ENCODE data around the gene FHOD3. TPM values are rescaled to one million over a fixed set of nuclear protein-coding genes. Genes with fewer than 3 reads are reported as not detected.

The FHOD3 gene
- total and polyA plus RNA-seq, 2 of the 8 experiments (the other 6 are each of a cell fraction or from before 2014, with no cell fraction given): 9.7 to 10.5 TPM

- no peak for FAIRE-seq
- 82% methylated on average over 1 of the region's 1 CpG; no CpG with 5 or more reads in 1 of the 2 experiments for WGBS, 2 experiments (ENCODE audit: extremely low coverage in 1 of 2, insufficient coverage in 1 of 2, insufficient read length in 1 of 2, insufficient replicate concordance in 2 of 2, low coverage in 1 of 2, low lambda C conversion rate in 2 of 2, missing lambda C conversion rate in 1 of 2)
- CTCF ChIA-PET (ENCODE audit: partially characterized antibody): interaction anchor here (0.6 to 1.5 kb wide), 3 partner anchors 22 to 288 kb away, joined by 3 to 4 read pairs (median 3); no protein-coding TSS in a partner anchor
- TF ChIP-seq SIN3A (conservative IDR thresholded peaks at IDR 0.05 in 1 of 2, IDR thresholded peaks at IDR 0.05 in 1 of 2; ENCODE audit: low read depth in 1 of 2, low read length in 2 of 2) (no peak), ASH2L (IDR thresholded peaks at IDR 0.05; ENCODE audit: low read length) (no peak), ATF2 (IDR thresholded peaks at IDR 0.05; ENCODE audit: low read length) (no peak), TEAD4 (IDR thresholded peaks at IDR 0.05; ENCODE audit: low read depth, low read length) (no peak), TAF7 (optimal IDR thresholded peaks at IDR 0.05; ENCODE audit: borderline replicate concordance, low read depth, low read length) (no peak), CTBP2 (IDR thresholded peaks at IDR 0.05; ENCODE audit: borderline replicate concordance, insufficient read depth, insufficient read length, low read length) (no peak), PHF8 (conservative IDR thresholded peaks at IDR 0.05; ENCODE audit: low read depth, low read length) (no peak), JUND (IDR thresholded peaks at IDR 0.05; ENCODE audit: low read length) (no peak), E2F6 (IDR thresholded peaks at IDR 0.05) (no peak), TCF12 (IDR thresholded peaks at IDR 0.05; ENCODE audit: low read depth, low read length) (no peak), RAD21 (IDR thresholded peaks at IDR 0.05 in 1 of 2, conservative IDR thresholded peaks at IDR 0.05 in 1 of 2; ENCODE audit: low read depth in 2 of 2, low read length in 2 of 2) (no peak)
These were observed 368.4 kb downstream of the FHOD3 start for GRCh38 chr18:36665952-36666351.

More at GRCh38 chr18:36665952-36666351, 368.4 kb downstream of the FHOD3 start:
- no peaks in the 10 kb centered on the region for H3K79me1 ChIP-seq (ENCODE audit: low read depth, low read length)
- no peak overlapping the region for H3K56ac ChIP-seq (replicated peaks; ENCODE audit: insufficient read length, low read depth, low read length)
- no peak overlapping the region for H3K4me3 ChIP-seq (ENCODE audit: extremely low read depth in 1 of 4, insufficient read depth in 2 of 4, low read depth in 3 of 4, low read length in 4 of 4)
- no peak overlapping the region for H3K9ac ChIP-seq (replicated peaks in 1 of 4; ENCODE audit: extremely low read depth in 1 of 4, low read depth in 3 of 4, low read length in 3 of 4)
- H3K27ac ChIP-seq (ENCODE audit: low read depth, low read length): no peak overlapping the region
- H4K20me1 ChIP-seq (replicated peaks in 1 of 2; ENCODE audit: control insufficient read depth in 1 of 2, insufficient read depth in 2 of 2, low read length in 2 of 2): no peaks in the 10 kb centered on the region
- H3K4me2 ChIP-seq (ENCODE audit: insufficient read depth in 1 of 2, low read depth in 2 of 2, low read length in 2 of 2): no peak overlapping the region
- no peaks in the 10 kb centered on the region for H3K9me3 ChIP-seq (ENCODE audit: insufficient read depth in 2 of 2, low read depth in 1 of 2, low read length in 1 of 2)
- no peaks in the 10 kb centered on the region for H3K23me2 ChIP-seq (ENCODE audit: low read depth, low read length)
- no peak overlapping the region for H2BK15ac ChIP-seq (ENCODE audit: low read length)
- POLR2A ChIA-PET (ENCODE audit: partially characterized antibody): no interaction called here
- H2BK20ac ChIP-seq (ENCODE audit: low read length): no peak overlapping the region
- no peak overlapping the region for H2BK120ac ChIP-seq (replicated peaks; ENCODE audit: low read depth, low read length)
- no peak overlapping the region for H2BK12ac ChIP-seq (ENCODE audit: low read depth, low read length)
- no peak overlapping the region for H2BK5ac ChIP-seq (ENCODE audit: low read depth, low read length)
- no peak for DNase-seq (ENCODE audit: low read depth in 1 of 2, low spot score in 2 of 2)
- H3K23ac ChIP-seq (ENCODE audit: insufficient read length): no peak overlapping the region
- H3K4ac ChIP-seq (replicated peaks; ENCODE audit: insufficient read length, low read depth, low read length): no peak overlapping the region
- no peaks in the 10 kb centered on the region for H3K4me1 ChIP-seq (replicated peaks in 1 of 4; ENCODE audit: control insufficient read depth in 3 of 4, insufficient read depth in 4 of 4, low read length in 3 of 4)
- H2AK5ac ChIP-seq (ENCODE audit: low read depth, low read length): no peak overlapping the region
- no peak overlapping the region for H4K5ac ChIP-seq (ENCODE audit: insufficient read length, low read depth, low read length)
- H4K91ac ChIP-seq (replicated peaks; ENCODE audit: insufficient read length, low read length): no peak overlapping the region
- H3K27me3 ChIP-seq (replicated peaks in 1 of 4; ENCODE audit: control insufficient read depth in 3 of 4, extremely low read depth in 1 of 4, insufficient read depth in 3 of 4, low read length in 3 of 4): peaks cover 0 to 1% (median 0%) of the 10 kb centered on the region in 4 experiments; a peak in 1 of 7 replicates
- no peaks in the 10 kb centered on the region for H3K36me3 ChIP-seq (ENCODE audit: control insufficient read depth in 2 of 4, insufficient read depth in 4 of 4, low read length in 3 of 4)
- H4K8ac ChIP-seq (ENCODE audit: extremely low read depth, insufficient read depth, low read length): no peak overlapping the region
- no peak overlapping the region for H2AFZ ChIP-seq (ENCODE audit: low read length)
- no peak overlapping the region for H3K18ac ChIP-seq (ENCODE audit: extremely low read depth, low read length)
- no peaks in the 10 kb centered on the region for H3K79me2 ChIP-seq (ENCODE audit: control insufficient read depth in 1 of 2, insufficient read depth in 2 of 2, low read length in 2 of 2)
- H3K14ac ChIP-seq (ENCODE audit: insufficient read length): no peak overlapping the region
